Keratinocyte (primary cell): ENCODE results near the gene FBXL17.

Source experiments
- EZH2 ChIP-seq: IDR thresholded peaks from one replicate; pipeline ENCODE4 v1.6.1; 2012; ENCODE audit warnings: inconsistent platforms, mild to moderate bottlenecking, low read length, moderate library complexity
- TF ChIP-seq, protein P1 (sequence below), 3 experiments: IDR thresholded peaks in 1 of 3; conservative IDR thresholded peaks in 1 of 3; optimal IDR thresholded peaks in 1 of 3; 2 replicates in 2 of 3; 3 replicates in 1 of 3; pipeline versions ENCODE3 to v1.5.1; 2011; ENCODE audit warnings: low read length in 3 of 3, mild to moderate bottlenecking in 3 of 3, moderate library complexity in 2 of 3, control low read depth in 1 of 3, inconsistent platforms in 1 of 3; ENCODE audit not compliant: insufficient read depth in 2 of 3; ENCODE audit errors: extremely low read depth in 1 of 3

DNA sequence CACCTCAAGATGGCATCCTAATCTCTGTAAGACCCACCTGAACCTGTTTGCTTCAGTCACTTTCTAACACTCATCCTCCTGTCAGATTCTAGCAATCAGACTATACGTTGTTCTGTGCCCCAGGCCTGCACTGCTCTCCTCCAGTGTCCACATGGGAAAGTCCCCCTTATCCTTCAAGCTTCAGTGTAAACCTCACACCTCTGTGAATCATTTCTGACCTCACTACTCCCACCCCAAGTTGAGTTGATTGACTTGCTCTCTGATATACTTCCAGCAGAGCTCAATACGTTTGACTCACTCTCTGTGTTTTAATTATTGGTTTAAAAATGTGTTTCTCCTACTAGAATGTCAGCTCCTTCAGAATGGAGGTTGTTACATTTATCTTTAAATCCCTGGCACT is 240.2 kb downstream of the FBXL17 start:
- TF ChIP-seq, protein P1, sequence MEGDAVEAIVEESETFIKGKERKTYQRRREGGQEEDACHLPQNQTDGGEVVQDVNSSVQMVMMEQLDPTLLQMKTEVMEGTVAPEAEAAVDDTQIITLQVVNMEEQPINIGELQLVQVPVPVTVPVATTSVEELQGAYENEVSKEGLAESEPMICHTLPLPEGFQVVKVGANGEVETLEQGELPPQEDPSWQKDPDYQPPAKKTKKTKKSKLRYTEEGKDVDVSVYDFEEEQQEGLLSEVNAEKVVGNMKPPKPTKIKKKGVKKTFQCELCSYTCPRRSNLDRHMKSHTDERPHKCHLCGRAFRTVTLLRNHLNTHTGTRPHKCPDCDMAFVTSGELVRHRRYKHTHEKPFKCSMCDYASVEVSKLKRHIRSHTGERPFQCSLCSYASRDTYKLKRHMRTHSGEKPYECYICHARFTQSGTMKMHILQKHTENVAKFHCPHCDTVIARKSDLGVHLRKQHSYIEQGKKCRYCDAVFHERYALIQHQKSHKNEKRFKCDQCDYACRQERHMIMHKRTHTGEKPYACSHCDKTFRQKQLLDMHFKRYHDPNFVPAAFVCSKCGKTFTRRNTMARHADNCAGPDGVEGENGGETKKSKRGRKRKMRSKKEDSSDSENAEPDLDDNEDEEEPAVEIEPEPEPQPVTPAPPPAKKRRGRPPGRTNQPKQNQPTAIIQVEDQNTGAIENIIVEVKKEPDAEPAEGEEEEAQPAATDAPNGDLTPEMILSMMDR (optimal IDR thresholded peaks at IDR 0.05 in 1 of 3, IDR thresholded peaks at IDR 0.05 in 1 of 3, conservative IDR thresholded peaks at IDR 0.05 in 1 of 3; ENCODE audit: extremely low read depth in 1 of 3, insufficient read depth in 2 of 3, low read length in 3 of 3): no peak
- TF ChIP-seq EZH2: no peak
